CD4-positive, alpha-beta T cell treated with Interleukin-15 for 4 hours (primary cell): ENCODE results near the gene TTC23.
A peak's percentile ranks its signal among the peaks of the same experiment; 100 is the strongest.
"Not testable (repeated sequence)": the region's sequence is repeated elsewhere in the genome, so short reads cannot be mapped to it uniquely, and the experiment has no call there.

ENCODE experiments used
- DNase-seq: peaks from one replicate; pipeline ENCODE4 v3.0.0-alpha.2; 2020; ENCODE audit warnings: low spot score

Gene TTC23

DNA sequence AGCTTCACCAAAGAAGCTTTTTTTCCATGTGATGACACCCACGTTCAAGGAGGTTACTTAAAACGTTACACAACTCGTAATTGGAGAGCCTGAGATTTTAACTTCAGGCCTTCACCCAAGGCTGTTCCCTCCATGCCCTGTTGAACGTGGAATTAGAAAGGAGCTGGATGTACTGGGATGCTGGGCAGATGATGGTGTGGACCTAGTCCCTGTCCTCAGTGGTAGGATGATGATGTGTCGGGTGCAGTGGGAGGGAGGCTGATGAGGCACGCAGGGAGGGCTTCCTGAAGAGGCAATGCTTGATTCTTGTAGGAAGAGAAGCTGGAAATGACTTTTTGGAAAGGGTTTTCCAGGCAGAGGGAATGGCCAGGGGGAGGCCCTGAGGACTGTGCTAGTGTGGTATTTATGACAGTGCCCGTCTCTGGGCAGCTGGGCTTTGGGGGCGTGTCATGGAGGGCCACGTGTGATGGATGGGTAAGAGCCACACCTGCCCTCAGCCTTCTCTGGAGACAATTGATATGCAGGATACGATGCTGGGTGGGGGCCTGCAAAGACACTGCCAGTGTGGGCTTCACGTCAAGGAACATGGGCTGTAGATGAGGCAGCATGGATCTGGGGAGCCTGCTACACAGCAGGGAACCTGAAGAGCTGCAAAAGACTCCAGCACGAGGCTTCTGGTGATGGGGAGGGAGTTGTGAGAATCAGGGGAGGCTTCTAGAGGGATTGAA is 129.2 kb downstream of the TTC23 start:
- no peak for DNase-seq

DNA sequence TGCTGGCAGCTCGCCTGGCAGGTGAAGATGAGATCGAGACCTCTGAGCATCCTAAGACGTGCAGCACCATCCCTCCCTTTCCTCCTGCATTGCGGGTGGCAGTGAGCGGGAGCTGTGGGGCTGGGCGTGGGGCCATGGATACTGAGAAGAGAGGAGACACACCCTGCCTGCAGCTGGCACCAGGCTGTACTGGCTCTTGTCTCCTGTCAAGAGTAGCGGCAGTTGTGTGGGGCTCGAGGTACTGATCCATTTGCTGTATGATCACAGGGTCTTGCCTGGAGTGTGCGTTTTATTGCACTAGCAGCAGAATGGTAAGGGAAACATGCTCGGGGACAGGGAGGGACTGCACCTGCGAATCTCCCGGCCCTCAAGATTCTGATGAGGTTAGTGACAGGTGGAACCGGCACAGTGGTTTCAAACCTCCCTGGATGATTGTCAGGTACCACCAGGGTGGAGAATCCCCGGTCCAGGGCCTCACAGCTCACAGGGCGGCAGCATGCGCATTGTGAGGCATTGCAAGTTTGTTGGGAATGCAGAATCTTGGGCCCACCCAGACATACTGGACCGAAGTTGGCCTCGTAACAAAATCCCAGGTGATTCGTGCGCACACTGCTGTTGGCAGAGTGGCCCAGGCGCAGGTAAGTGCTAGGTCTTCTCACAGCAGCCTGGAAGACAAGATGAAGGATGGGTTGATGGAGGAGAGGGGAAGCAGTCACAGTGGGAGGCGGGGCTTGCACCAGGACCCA is 130.4 kb downstream of the TTC23 start:
- no peak for DNase-seq

DNA sequence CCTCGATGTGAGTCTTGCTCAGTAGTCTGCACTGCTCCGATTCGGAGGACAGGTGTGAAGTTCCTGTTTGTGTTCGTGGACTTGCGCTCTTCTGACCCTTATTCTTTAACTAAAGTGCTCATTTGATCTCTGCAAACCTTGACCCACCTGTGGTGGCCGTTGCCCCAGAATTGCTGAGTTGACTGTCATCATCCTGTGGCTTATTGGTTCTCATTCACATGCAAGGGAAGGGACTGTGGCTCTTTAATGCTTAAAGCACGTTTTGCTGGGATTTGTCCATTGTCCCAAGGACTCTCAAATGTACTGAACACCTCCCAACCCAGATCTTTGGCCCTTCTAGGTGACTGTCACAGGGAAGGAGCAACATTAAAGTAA is 131.1 kb downstream of the TTC23 start:
- DNase-seq = no peak

DNA sequence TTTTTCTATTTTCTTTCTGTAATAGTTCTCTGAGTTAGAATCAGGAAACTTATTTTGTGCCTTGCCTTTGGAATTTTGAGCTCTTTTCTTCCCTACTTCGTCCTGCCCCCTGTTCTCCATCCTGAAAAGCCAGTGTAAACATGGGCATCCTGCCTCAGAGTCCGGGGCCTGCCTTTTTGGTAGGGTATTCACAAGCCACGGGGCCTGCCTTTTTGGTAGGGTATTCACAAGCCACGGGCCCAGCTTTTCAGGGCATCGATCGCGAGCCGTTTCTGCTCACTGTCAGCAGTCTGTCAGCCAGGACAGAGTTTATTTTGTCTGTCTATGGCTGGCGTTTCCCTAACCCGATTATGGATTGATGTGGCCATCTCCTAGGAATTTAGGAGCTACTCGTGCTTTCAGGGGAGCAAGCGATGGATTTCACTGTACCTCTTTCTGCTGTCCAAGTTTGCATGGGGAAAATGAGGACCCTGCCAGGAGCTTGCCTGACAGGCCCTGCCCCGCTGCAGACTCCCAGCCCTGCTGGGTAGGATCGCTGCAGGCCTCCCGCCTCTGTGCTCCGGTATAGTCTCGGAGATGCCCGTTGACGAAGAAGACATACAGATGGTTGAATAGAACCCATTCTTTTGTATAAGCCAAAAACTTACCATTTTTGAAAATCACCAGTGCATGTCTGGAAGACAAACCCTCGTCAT is 131.7 kb downstream of the TTC23 start:
- DNase-seq = no peak

DNA sequence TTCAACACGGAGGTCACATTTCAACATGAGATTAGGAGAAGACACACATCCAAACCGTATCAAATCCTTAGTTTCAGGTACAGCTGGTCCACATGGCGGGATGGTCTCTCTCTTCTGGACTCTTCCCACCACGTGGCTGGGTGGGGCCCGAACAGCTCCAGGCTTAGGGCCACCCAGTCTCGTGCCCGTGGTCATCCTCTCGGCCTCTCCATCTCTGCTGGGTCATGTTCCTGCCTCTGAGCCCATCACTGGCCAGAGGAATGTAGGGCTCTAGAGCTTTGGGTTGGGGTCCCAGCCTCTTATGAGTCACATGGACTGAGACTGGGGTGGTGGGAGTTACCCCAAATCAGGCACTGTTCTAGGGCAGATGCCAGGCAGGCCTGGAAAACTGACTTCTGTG is 132.3 kb downstream of the TTC23 start:
- DNase-seq = no peak

DNA sequence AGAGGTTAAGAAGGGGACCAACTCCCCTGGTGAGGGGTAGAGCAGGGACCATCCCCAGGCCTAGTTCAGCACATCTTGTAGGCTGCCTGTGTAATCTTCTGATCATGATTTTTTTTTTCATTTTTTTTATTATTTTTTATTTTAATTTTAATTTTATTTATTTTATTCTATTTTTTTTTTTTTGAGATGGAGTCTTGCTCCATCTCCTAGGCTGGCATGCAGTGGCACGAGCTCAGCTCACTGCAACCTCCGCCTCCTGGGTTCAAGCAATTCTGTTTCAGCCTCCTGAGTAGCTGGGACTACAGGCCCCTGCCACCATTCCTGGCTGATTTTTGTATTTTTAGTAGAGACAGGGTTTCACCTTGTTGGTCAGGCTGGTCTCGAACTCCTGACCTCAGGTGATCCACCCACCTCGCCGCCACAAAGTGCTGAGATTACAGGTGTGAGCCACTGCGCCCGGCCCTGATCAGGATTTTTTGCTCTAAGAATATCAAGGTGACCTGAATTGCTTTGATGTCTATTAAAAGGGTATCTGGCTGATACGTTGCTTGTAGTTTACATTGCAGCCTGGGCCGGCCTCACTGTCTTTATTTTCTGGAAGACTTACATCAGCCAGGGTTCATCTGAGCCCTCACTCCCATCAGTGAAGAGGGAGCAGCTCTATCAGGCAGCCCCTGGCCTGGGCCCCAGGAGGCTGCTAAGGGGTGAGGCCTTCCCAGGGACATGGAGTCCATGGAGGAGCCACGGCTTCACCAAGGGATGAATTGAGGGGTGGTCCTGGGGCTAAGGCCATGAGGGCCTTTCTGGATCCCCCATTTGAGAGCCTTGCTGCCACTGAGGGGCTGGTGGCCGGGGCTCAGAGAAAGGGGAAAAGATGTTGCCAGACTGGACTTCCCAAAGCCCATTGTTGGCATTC is 133.8 kb downstream of the TTC23 start:
- no peak for DNase-seq

DNA sequence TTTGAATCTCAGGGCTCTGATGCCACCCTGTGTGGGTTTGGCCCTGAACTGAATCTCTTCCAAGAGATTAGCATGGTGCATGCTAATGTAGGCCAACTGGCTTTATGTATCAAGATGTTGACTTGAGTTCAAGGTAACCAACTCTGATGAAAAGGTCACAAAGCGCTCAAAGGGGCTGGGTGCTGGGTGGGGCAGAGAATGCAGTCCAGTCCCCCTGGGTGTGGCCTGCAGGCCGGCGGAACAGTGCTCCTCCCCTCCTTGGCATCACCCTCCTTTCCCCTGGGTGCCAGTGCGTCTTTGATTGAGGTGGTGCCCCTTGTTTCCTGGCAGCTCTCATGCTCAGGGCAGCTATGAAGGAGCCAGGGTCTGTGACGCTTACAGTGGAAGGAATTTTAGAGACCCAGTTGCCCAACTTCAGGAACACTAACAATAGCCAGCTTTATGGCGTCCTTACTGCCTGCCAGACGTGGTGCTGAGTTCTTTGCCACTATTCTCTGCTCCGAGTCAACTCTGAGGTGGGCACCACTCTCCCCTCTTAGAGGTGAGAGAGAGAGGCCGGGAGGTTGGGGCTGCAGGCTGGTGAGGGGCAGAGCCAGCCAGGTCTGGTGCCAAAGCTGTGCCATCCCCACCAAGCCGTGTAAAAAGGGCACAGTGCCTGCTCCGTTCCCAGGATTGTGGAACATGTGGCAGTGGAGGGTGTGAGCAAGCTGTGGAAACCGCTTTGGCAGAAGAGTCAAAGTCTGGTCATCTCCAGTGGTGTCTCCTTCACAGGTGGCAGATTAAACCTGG is 134.7 kb downstream of the TTC23 start:
- no peak for DNase-seq

DNA sequence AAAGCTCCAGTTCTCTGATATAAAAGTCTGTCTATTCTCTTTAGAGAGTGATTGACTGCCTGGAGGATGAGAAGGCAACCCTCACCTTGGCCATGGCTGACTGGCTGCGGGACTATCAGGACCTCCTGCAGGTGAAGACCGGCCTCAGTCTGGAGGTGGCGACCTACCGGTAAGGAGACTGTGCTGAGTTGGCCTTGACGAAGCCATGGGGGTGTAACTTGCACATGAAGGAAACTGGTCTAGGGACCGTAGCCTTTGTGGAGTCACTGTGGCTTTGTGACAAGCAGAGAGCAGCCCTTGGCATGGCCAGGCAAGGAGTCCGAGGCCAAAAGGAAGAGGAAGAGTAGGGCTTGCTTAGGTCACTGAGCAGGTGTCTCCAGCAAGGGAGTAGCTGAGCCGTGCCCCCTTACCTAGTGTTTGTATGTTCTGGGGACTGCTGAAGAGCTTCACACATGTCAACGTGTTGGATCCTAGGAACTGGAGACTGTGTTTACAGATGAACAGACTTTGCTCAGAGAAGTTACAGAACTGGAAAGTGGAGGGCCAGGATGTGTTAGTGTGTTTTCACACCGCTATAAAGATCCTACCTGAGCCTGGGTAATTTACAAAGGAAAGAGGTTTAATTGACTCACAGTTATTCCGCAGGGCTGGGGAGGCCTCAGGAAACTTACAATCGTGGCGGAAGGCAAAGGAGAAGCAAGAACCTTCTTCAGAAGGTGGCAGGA is 135.7 kb downstream of the TTC23 start:
- DNase-seq = no peak

DNA sequence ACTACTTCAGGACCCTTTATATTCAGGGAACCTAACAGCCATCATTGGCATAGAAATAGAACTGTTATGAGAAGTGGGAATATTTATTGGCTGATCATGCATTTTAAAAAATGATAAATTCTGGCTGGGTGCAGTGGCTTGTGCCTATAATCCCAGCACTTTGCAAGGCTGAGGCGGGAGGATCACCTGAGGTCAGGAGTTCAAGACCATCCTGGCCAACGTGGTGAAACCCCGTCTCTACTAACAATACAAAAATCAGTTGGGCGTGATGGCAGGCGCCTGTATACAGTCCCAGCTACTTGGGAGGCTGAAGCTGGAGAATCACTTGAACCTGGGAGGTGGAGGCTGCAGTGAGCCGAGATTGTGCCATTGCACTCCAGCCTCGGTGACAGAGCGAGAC is 137.7 kb downstream of the TTC23 start:
- not testable (repeated sequence) for DNase-seq

DNA sequence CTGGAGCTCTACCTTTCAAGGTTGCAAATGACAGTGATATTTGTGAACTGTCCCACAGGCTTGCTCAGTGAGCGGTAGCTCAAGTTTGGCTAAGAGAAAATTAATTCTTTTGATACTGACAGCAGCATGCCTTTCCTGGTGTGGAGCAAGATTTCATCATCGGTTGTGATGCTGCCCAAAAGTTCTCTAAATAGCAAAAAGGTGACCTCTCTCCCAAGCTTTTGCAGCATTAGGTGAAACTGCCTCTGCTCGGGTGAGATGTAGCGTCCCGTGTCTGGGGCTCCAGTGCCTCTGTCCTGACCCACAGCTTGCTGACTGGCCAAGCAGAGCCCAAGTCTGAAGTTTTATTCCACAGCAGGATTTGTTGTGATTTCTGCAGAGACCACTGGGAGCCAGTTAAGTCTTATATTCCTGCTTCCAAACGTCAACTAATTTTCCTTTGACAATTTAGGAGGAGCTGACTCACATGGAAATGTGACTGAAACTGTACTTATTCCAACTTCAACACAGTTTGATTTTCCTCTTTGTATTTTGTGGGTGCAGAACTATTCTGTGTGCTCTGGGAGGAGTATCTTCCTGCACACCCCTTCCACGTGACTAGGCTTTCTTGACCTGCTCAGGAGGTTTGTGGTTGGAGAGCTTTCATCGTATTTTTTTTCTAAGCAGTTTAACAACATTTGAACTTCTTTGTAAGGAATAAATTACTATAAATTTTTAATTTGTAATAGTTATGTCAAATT is 138.6 kb downstream of the TTC23 start:
- no peak for DNase-seq

DNA sequence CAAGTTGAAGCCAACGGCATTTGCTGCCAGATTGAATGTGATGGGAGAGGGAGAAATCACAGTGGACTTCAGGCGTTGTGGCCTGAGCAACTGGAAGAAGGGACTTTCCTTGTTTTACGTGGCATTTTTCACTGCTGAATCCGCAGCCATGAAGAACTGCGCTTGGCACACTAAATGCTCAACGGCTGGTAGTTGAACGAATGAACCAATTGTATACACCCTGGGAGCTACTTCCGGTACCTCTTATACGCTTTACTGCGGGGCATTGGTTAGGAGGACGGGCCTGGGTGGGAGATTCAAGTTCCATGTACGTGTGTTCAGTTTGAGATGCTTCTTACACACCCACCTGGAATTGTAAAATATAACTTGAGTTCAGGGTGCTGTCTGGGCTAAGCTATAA is 139.3 kb downstream of the TTC23 start:
- DNase-seq = no peak

DNA sequence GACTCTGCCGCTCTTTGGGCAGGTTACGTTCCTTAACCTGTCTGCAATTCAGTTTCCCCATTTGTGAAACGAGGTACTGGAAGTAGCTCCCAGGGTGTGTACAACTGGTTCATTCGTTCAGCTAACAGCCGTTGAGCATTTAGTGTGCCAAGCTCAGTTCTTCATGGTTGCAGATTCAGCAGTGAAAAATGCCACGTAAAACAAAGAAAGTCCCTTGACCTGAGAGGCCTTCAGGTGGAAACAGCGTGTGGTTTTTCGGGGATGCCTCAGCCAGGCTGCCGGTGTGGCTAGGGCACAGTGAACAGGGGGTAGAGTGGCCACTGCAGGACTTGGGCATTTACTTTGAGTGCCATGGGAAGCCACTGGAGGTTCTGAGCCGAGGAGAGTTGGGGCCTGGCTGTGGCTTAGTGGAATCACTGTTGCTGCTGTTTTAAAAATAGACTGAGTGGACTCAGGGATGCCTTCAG is 139.8 kb downstream of the TTC23 start:
- no peak for DNase-seq

DNA sequence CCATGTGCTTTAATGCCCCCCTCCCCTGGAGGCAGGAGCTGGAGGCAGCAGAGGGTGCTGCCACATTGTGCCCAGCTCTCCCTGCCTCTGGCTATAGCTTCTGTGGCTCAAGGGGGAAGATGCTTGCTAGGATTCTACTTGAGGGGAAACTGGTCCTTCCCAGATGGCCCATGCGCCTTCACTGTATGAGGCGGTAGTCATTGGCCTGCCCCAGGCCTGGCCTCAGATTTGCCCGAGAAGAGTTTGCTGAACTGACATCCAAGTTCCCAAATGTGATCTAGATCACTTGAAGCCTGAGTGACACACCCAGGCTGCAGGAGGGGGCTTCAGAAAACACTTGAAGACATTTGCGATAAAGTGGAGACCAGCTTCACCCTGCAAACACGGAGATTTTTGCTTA is 140.4 kb downstream of the TTC23 start:
- no peak for DNase-seq

DNA sequence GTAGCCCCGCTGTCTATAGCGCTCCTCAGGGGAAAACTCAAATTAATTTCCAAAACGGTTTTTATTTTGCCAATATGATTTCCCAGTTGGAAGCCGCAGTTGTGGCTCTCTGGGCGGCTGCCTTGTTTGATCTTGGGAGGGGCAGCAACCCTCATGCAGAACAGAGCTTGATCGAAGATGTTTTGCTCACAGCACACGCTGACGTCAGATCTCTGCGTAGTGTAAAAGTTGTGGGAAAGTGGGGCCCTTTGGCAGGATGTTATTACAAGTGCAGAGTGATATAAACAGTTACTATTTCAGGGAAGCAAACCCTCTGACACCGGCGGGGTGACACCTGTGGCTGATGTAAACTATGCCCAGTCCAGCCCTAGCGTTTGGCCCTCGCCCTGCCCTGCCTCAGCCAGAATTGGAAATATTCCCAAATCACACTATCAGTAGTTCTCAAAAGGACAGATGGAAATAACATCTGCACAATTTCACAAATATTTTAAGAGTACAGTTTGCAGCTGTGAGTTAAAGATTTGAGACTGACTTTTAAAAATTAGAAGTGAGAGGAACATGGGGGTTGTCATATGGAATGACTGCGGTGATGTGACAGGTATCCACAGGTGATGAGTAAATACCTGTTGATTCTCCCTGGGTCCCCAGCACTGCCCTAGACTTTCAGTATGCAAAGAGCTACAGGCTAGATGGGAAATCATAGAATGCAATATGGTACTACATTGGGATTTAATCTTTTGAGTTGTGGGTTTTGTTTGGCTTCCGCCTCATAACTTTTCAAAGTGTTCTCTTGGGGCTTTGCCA is 142.8 kb downstream of the TTC23 start:
- DNase-seq = no peak

DNA sequence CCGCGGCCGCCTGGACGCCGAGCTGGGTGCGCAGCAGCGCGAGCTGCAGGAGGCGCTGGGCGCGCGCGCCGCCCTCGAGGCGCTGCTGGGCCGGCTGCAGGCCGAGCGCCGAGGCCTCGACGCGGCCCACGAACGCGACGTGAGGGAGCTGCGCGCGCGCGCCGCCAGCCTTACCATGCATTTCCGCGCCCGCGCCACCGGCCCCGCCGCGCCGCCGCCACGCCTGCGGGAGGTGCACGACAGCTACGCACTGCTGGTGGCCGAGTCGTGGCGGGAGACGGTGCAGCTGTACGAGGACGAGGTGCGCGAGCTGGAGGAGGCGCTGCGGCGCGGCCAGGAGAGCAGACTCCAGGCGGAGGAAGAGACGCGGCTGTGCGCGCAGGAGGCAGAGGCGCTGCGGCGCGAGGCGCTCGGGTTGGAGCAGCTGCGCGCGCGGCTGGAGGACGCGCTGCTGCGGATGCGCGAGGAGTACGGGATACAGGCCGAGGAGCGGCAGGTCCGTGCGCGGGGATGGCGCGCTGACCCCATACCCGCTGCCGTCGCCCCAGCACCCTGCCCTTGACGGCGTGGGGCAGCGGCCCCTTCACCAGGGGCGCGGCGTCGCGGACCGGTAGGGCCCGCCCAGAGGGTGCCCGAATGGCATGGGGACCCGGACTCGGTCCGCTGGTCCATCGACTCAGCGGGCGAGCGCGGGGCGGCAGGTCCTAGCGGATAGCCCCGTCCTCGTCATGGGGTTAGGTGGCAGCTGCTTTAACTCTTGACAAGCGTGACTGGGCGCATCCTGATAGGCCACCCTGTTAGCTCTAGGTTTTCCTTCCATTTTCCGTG is 143.7 kb downstream of the TTC23 start:
- DNase-seq = peak; percentile 19

DNA sequence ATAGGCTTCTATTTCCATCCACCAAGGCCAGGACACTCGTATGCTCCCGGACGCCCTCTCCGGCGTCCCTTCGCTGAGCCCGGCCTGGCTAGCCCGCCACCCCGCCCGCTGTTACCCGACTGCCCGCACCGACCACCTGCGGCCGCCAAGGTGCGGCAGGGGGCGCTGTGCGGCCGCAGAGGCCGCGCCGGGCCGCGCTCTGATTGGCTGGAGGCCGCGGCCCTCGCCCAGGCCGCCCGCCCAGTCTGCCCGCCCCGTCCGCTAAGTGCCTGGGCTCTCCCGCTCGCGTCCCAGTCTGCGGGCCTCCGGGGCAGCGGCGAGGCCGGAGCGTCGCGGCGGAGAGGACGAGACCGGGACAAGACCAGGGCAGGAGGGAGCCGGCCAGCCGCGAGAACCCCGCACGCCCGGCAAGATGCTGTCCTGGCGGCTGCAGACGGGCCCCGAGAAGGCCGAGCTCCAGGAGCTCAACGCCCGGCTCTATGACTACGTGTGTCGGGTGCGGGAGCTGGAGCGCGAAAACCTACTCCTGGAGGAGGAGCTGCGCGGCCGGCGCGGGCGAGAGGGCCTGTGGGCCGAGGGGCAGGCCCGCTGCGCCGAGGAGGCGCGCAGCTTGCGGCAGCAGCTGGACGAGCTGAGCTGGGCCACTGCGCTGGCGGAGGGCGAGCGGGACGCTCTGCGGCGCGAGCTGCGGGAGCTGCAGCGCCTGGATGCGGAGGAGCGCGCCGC is 144.4 kb downstream of the TTC23 start, which contains the start of gene SYNM:
TSS of gene SYNM (plus strand) at position 293 of the 726 bp plus-strand sequence. CDS start at position 413, 120 bp downstream.
- DNase-seq = no peak

DNA sequence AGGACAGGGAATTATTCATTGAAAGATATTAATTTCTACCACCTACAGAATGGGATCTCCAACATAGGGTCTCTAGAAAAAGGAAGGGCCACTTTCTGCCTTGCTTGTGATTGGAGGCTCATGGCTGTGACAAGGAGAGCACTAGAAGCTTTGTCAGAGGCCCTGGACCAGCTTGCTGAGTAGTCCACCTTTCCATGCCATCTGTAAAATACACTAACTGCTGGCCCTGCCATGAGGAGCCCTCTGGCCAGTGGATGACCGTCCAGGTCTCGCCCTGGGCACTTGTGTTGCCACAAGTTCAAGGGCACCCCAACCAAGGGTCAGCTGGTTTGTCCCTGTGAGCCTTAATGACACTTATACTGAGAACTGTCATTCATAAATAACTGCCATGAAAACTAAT is 146.1 kb downstream of the TTC23 start:
- DNase-seq = no peak
